K562 (cell line): ENCODE results near the gene ZNF358. TPM values are rescaled to one million over a fixed set of nuclear protein-coding genes. Genes with fewer than 3 reads are reported as not detected.

Experiments
- ATAC-seq: fragments of 200-7000 bp; cut with Tn5 transposase; 3 replicates; pipeline ENCODE4 v1.9.1; 2020; ENCODE audit warnings: moderate library complexity
- BruUV-seq: library from RNA; stranded (reverse); fragments of 400-500 nt; replicated peaks from 2 replicates; lab custom pipeline; 2021; lab: Mats Ljungman, UMichigan
- CTCF ChIA-PET: fragments of 300-600 bp; formaldehyde crosslinking; extraction: SDS; loops from one replicate; lab custom pipeline; 2021; ENCODE audit warnings: low intra/inter-chr PET ratio; lab: Yijun Ruan, JAX
- POLR2A ChIA-PET: fragments of 300-600, 350-650 bp; sonication (Branson Sonifier 250); formaldehyde crosslinking; extraction: SDS; loops from one replicate; lab custom pipeline; 2021; ENCODE audit warnings: antibody characterized with exemption, inconsistent platforms; lab: Yijun Ruan, JAX
- DNase-seq, 4 experiments: peaks; one replicate each; pipeline versions ENCODE4 v3.0.0 to v3.0.0-alpha.2; 2011 to 2018; ENCODE audit warnings: low spot score in 3 of 4, mixed read lengths in 3 of 4; ENCODE audit errors: extremely low read depth in 1 of 4
- FAIRE-seq: peaks from 2 replicates; lab custom pipeline; 2011; peaks lifted over from hg19 to GRCh38; lab: Jason Lieb, UNC
- H2AFZ ChIP-seq: 2 replicates; pipeline ENCODE4 v1.6.0; 2011; ENCODE audit warnings: low read depth, low read length, control low read depth, inconsistent platforms
- H3K27ac ChIP-seq: fragments of 200-600 bp; 3 replicates; pipeline ENCODE4 v1.8.0; 2011; ENCODE audit warnings: low read depth, mild to moderate bottlenecking, control low read depth, inconsistent platforms, low read length, moderate library complexity, mixed read lengths; ENCODE audit errors: extremely low read depth
- H3K27me3 ChIP-seq, 2 experiments: fragments of 300-600 bp in 1 of 2; 2 replicates in 1 of 2; 3 replicates in 1 of 2; pipeline versions ENCODE4 v1.6.0 to v1.8.0; 2011; ENCODE audit warnings: inconsistent platforms in 2 of 2, low read length in 2 of 2, mild to moderate bottlenecking in 1 of 2, mixed read lengths in 1 of 2, moderate library complexity in 1 of 2; ENCODE audit not compliant: control insufficient read depth in 2 of 2, insufficient read depth in 2 of 2
- H3K36me3 ChIP-seq: fragments of 300-600 bp; 3 replicates; pipeline ENCODE4 v1.8.0; 2011; ENCODE audit warnings: mild to moderate bottlenecking, low read length, inconsistent platforms; ENCODE audit not compliant: control insufficient read depth, insufficient read depth
- H3K4me1 ChIP-seq, 2 experiments: fragments of 200-600 bp in 1 of 2; replicated peaks in 1 of 2; 2 replicates in 1 of 2; 3 replicates in 1 of 2; pipeline versions ENCODE4 v1.5.1 to v1.8.0; 2011; ENCODE audit warnings: inconsistent platforms in 2 of 2, low read length in 2 of 2, mild to moderate bottlenecking in 1 of 2, mixed read lengths in 1 of 2, moderate library complexity in 1 of 2; ENCODE audit not compliant: control insufficient read depth in 2 of 2, insufficient read depth in 2 of 2
- H3K4me2 ChIP-seq: 2 replicates; pipeline ENCODE4 v1.6.1; 2011; ENCODE audit warnings: low read length, control low read depth, inconsistent platforms, mixed read lengths; ENCODE audit not compliant: insufficient read depth
- H3K4me3 ChIP-seq: fragments of 200-600 bp; sonication (generic), shearing (Covaris generic); 2 replicates; pipeline ENCODE4 v1.5.1; 2016; ENCODE audit warnings: control low read depth, inconsistent platforms
- H3K79me2 ChIP-seq: fragments of 200-600 bp; 3 replicates; pipeline ENCODE4 v1.8.0; 2011; ENCODE audit warnings: low read length, inconsistent platforms; ENCODE audit not compliant: control insufficient read depth, insufficient read depth
- H3K9ac ChIP-seq, 2 experiments: 2 replicates each; pipeline versions ENCODE4 v1.6.0 to v1.6.1; 2011; ENCODE audit warnings: low read depth in 2 of 2, low read length in 2 of 2, control low read depth in 1 of 2, inconsistent platforms in 1 of 2, mild to moderate bottlenecking in 1 of 2, mixed read lengths in 1 of 2; ENCODE audit not compliant: insufficient read depth in 1 of 2
- H3K9me1 ChIP-seq: one replicate; pipeline ENCODE4 v1.6.0; 2011; ENCODE audit warnings: inconsistent platforms, mild to moderate bottlenecking, low read length, moderate library complexity; ENCODE audit not compliant: control insufficient read depth, insufficient read depth
- H3K9me3 ChIP-seq: replicated peaks from 2 replicates; pipeline ENCODE4 v1.5.1; 2011; ENCODE audit warnings: low read depth, low read length, inconsistent platforms; ENCODE audit not compliant: control insufficient read depth, insufficient read depth
- H4K20me1 ChIP-seq: replicated peaks from 2 replicates; pipeline ENCODE4 v1.6.1; 2011; ENCODE audit warnings: low read length, inconsistent platforms, mixed read lengths; ENCODE audit not compliant: control insufficient read depth, insufficient read depth
- HDAC8 ChIP-seq: fragments of 450-650 bp; IDR thresholded peaks from 2 replicates; pipeline ENCODE4 v1.6.1; 2016; ENCODE audit warnings: mild to moderate bottlenecking, missing genetic modification characterization, moderate library complexity, missing compliant biosample characterization
- XRCC5 ChIP-seq: fragments of 200-400 bp; formaldehyde crosslinking; IDR thresholded peaks from 2 replicates; pipeline ENCODE4 v1.6.1; 2017; ENCODE audit warnings: low read depth, mild to moderate bottlenecking, low read length
- ZNF717 ChIP-seq: fragments of 250-450 bp; sonication (Bioruptor Pico); IDR thresholded peaks from 2 replicates; pipeline ENCODE4 v1.5.0; 2021
- WGBS: fragments of 100-300 bp; shearing (Covaris generic); methylation state at CpG from one replicate; pipeline ENCODE4 v1.1.6; 2016; ENCODE audit warnings: low coverage, mixed read lengths; ENCODE audit not compliant: insufficient coverage; ENCODE audit errors: missing lambda C conversion rate; 5-methylcytosine and 5-hydroxymethylcytosine counted together
- in situ Hi-C: fragments of 300-500 bp; cut with MboI; formaldehyde crosslinking; loops from 4 replicates; pipeline ENCODE4 v1.15.0; 2018; ENCODE audit warnings: inconsistent platforms, mixed read lengths
- intact Hi-C: fragments of 100-400 bp; cut with micrococcal nuclease; formaldehyde crosslinking; loops from 2 replicates; pipeline ENCODE4 v1.14.2; 2022
- polyA plus RNA-seq, 8 experiments: library from polyadenylated mRNA; depleted of rRNA in 4 of 8; stranded (reverse) in 5 of 8; unstranded in 3 of 8; fragments of >200 nt; fragmentation: Nextera tagmentation in 2 of 8; fragmentation: Illumina TruSeq in 1 of 8; extraction: Ambion mirVana in 2 of 8; extraction: Trizol in 1 of 8; gene quantifications; 2 replicates each; pipeline versions ENCODE4 v1.2.1 to v1.2.3, GENCODE V29; 2011 to 2014; ENCODE audit warnings: inconsistent platforms in 1 of 8, missing spikeins in 1 of 8
- total RNA-seq, 7 experiments: library from RNA; depleted of rRNA in 6 of 7; stranded (reverse); fragments of >200 nt in 6 of 7; fragmentation: Illumina TruSeq in 2 of 7; extraction: Trizol in 2 of 7; gene quantifications; 2 replicates each; pipeline versions ENCODE4 v1.2.1 to v1.2.3, GENCODE V29; 2011 to 2021; ENCODE audit warnings: low replicate concordance in 1 of 7
- TF ChIP-seq, protein P1 (sequence below): sonication (generic); formaldehyde crosslinking; IDR thresholded peaks from 2 replicates; pipeline ENCODE4 v1.9.0; 2022; ENCODE audit warnings: mild to moderate bottlenecking, missing genetic modification reagents
- TF ChIP-seq, protein P2 (sequence below): conservative IDR thresholded peaks from 2 replicates; pipeline ENCODE4 v1.6.1; 2011; ENCODE audit warnings: low read depth, mild to moderate bottlenecking, low read length; ENCODE audit not compliant: control insufficient read depth

Gene ZNF358
- total and polyA plus RNA-seq, 9 of the 15 experiments (the other 6 are each of a cell fraction or from before 2014, with no cell fraction given), result 0.04 to 17.2 (median 4.9) TPM

- intact Hi-C loops, result no loop called here
- H3K36me3 ChIP-seq, result peaks cover 16% of the 10 kb centered on the region; the same call in 1 of the 3 replicates
- ChIA-PET CTCF (no interaction called here), POLR2A (interaction anchor here (0.8 to 1.1 kb wide), 3 partner anchors 10 to 12 kb away, joined by 3 to 7 read pairs (median 4); partner anchors contain the start of gene MCOLN1)
- peak overlapping the region; percentile 62; the same call in 2 of the 3 replicates for H3K27ac ChIP-seq
- H3K4me1 ChIP-seq, result peaks cover 10 to 45% of the 10 kb centered on the region in 2 experiments
- no TSS peak for BruUV-seq
- H3K4me2 ChIP-seq, result peak overlapping the region; percentile 98
- peak overlapping the region; percentile 56 to 96 for H3K9ac ChIP-seq
- H2AFZ ChIP-seq, result peak overlapping the region; percentile 77
- H4K20me1 ChIP-seq, result no peaks in the 10 kb centered on the region
- H3K4me3 ChIP-seq, result peak overlapping the region; percentile 81
- in situ Hi-C loops, result no loop called here
- TF ChIP-seq, protein P1, sequence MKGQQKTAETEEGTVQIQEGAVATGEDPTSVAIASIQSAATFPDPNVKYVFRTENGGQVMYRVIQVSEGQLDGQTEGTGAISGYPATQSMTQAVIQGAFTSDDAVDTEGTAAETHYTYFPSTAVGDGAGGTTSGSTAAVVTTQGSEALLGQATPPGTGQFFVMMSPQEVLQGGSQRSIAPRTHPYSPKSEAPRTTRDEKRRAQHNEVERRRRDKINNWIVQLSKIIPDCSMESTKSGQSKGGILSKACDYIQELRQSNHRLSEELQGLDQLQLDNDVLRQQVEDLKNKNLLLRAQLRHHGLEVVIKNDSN (CRISPR knock-in tag), result peak; percentile 7; the same call in 1 of the 2 replicates
- TF ChIP-seq ZNF717 (0 out of 2 replicates have a peak, but pooled peaks have one; percentile 53), XRCC5 (0 out of 2 replicates have a peak, but pooled peaks have one; percentile 13), HDAC8 (tag) (no peak)
- TF ChIP-seq, protein P2, sequence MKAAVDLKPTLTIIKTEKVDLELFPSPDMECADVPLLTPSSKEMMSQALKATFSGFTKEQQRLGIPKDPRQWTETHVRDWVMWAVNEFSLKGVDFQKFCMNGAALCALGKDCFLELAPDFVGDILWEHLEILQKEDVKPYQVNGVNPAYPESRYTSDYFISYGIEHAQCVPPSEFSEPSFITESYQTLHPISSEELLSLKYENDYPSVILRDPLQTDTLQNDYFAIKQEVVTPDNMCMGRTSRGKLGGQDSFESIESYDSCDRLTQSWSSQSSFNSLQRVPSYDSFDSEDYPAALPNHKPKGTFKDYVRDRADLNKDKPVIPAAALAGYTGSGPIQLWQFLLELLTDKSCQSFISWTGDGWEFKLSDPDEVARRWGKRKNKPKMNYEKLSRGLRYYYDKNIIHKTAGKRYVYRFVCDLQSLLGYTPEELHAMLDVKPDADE, result 0 out of 2 replicates have a peak, but pooled peaks have one; percentile 10
- H3K27me3 ChIP-seq, result no peaks in the 10 kb centered on the region
- H3K79me2 ChIP-seq, result no peaks in the 10 kb centered on the region; the same call in 2 of the 3 replicates
- H3K9me3 ChIP-seq, result no peaks in the 10 kb centered on the region
- FAIRE-seq (no peak), ATAC-seq (no peak), DNase-seq (no peak)
- whole genome bisulfite sequencing, result 33% methylated on average over 18 of the region's 30 CpGs
- no peaks in the 10 kb centered on the region for H3K9me1 ChIP-seq
Observed at GRCh38 chr19:7533281-7533885, 17.5 kb downstream of the ZNF358 start.
